A549 treated with GW870086 at 1 μM for 4 hours (cell line): ENCODE data around the gene CDCP2. TPM values are rescaled to one million over a fixed set of nuclear protein-coding genes. Genes with fewer than 3 reads are reported as not detected.

Source experiments
- total RNA-seq: library from RNA; stranded (reverse); fragments of 200-300 nt; extraction: Qiagen RNA extraction; gene quantifications from 5 replicates; pipeline ENCODE4 v1.2.3, GENCODE V29; 2022; ENCODE audit warnings: low read depth

Gene CDCP2
- total RNA-seq: not detected in 5 replicates

DNA sequence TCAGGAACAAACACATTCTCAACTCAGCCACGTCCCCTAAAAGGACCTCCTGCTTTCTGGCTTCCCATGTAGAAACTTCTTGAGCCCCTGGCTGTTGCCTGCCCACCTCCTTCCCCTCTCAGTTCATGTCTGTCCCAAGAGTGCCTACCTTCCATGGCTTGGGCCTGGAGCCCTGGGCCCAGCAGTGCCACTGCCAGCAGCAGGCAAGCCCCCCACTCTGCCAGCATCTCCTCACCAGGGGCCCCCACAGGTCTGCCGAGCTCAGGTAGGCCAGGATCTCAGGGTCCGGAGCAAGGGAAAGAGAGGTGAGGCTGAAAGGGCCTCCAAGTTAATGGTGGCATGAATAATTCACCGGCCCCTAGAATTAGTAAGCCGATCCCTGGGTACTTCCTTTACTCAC, at the start of gene CDCP2:
CDCP2 (minus strand) TSS at position 305 of the 400 bp plus-strand sequence; CDS start at position 227, 78 bp downstream.

DNA sequence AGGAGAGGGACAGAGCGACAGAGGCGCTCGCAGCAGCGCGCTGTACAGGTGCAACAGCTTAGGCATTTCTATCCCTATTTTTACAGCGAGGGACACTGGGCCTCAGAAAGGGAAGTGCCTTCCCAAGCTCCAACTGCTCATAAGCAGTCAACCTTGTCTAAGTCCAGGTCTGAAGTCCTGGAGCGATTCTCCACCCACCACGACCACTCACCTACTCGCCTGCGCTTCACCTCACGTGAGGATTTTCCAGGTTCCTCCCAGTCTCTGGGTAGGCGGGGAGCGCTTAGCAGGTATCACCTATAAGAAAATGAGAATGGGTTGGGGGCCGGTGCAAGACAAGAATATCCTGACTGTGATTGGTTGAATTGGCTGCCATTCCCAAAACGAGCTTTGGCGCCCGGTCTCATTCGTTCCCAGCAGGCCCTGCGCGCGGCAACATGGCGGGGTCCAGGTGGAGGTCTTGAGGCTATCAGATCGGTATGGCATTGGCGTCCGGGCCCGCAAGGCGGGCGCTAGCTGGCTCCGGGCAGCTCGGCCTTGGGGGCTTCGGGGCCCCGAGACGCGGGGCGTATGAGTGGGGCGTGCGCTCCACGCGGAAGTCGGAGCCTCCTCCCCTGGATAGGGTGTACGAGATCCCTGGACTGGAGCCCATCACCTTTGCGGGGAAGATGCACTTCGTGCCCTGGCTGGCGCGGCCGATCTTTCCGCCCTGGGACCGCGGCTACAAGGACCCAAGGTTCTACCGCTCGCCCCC, 47.1 kb upstream of the CDCP2 start, which contains the start of the genes CYB5RL and MRPL37:
CYB5RL (minus strand) TSS at position 266 of the 754 bp plus-strand sequence. CDS start 4,414 bp downstream, outside the sequence.
MRPL37 (plus strand) TSS at position 403 of the 754 bp plus-strand sequence; CDS start at position 480, 77 bp downstream.

Other genes with a start within 250 kb of the CDCP2 start
- 29.9 to 37.4 TPM (median 31.0 TPM) in 5 replicates for gene IFT25, start 207.3 kb downstream of the CDCP2 start, total RNA-seq
- gene LRRC42, start 206.7 kb downstream of the CDCP2 start, total RNA-seq: 27.6 to 28.8 TPM (median 28.4 TPM) in 5 replicates
- 0.06 TPM in 1 of 5 replicates, not detected in the others for gene LDLRAD1, start 134.8 kb downstream of the CDCP2 start, total RNA-seq
- 112 to 126 TPM (median 118 TPM) in 5 replicates for gene TMEM59, start 99.8 kb downstream of the CDCP2 start, total RNA-seq
- 1.7 to 3.4 TPM (median 2.6 TPM) in 5 replicates for gene TCEANC2, start 99.4 kb downstream of the CDCP2 start, total RNA-seq
- gene CYB5RL, start 47.0 kb upstream of the CDCP2 start, total RNA-seq: 2.4 to 3.3 TPM (median 3.1 TPM) in 5 replicates
- gene MRPL37, start 47.2 kb upstream of the CDCP2 start, total RNA-seq: 81.6 to 106 TPM (median 96.9 TPM) in 5 replicates